Activated T-cell treated with anti-CD3 and anti-CD28 coated beads, Interleukin-2, amount 50 U/mL, for 1 hour (primary cell): ENCODE results near the gene ACACA.
"Not testable (repeated sequence)": the region's sequence is repeated elsewhere in the genome, so short reads cannot be mapped to it uniquely, and the experiment has no call there.

Source experiments
- DNase-seq: peaks from one replicate; pipeline ENCODE4 v3.0.0-alpha.2; 2020

ACACA gene

DNA sequence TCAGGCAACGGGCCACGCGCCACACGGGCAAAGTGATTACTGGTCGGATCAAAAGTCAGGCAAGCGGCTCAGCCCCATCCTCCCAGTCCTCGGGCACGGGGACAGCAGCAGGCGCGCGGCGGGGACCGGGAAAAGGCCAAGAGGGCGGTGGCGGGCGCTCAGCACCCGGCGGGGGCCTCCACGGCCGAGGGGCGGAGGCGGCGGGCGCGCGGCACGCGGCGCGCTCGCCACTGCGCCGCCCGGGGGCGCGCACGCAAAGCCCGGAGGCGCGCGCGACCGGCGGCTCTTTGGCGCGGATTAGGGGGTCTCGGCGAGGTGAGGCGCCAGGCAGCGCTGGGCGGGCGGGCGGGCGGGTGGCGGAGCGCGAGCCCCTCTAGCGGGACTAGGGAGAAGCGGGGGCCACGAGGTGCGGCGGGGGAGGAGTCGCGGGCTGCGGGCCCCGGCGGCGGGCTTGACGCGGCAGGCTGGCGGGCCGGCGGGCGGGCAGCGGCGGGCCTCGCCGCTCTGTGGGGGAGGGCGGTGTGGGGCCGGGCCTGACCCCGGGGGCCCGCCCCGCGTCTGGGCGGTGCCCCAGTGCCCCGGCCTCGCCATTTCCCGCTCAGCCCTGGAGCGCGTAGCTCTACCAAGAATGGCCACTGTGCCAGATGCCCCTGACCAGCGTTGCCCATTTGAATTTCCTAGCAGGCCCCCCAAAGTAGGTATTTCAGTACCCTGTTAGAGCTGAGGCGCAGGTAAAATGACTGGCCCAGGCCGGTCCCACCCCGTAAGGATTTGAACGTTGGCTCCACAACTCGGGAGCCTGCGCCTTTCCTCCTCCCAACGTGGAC, at the start of gene ACACA, which contains the start of gene TADA2A:
Gene ACACA, minus strand, starts transcription at position 202 of the 827 bp plus-strand sequence. CDS start 537 bp downstream, outside the sequence.
Gene TADA2A, plus strand, starts transcription at position 252 of the 827 bp plus-strand sequence. CDS start 4,480 bp downstream, outside the sequence.
- peak; percentile 78 for DNase-seq

DNA sequence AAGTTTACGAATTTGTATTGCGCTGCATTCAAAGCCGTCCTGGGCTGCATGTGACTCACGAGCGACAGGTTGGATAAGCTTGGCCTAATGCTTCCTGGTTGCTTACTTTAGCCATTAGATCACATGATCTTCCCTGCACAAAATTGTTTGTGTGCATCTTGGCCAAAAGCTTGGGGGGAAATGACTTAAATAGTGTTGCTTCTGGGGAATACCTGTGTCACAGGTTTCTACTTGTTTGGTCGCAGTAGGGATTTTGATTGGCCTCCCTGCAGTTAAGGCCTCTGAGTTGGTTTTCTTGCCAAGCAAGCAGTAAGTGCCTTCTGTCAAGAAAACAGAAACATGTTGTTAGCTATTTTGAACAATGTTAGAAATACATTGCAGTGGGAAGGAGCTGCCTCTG, 43.5 kb upstream of the ACACA start:
- DNase-seq = no peak

DNA sequence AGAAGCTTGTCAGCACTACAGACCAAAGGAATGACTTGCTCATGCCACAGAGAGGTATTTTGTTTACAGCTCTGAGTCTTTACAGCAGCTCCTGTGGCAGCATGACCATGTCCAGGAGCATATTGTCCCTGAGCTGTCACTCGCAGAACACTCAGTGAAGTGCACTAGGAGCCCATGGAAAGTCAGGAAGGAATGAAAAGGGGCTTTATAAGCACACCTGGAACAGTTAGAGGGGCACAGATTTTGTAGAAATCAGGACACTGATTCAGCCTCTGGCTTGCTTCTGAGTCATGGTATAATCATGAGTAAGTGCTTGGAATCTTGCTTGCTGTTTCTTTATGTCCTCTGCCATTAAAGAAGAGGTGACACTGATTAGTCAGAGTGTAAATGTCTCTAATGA, 41.0 kb upstream of the ACACA start:
- no peak for DNase-seq

DNA sequence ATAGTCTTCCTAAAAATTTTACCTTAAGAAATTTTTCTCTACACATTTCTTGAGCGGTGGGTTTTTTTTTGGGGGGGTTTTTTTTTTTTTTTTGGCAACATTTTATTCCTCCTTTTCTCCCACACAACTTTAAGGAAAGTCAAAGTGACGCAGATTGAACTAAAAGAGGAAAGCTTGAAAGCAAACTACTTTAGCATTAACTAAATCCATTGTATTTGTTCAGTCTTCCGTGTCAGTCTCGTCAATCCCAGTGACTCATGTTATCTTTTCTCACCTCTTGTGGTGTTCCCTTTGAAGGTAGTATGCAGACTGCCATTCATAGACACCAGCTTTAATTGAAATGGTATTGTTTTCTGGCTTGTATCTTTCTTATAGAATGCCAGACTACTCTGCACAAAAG, 39.4 kb upstream of the ACACA start:
- DNase-seq = no peak

DNA sequence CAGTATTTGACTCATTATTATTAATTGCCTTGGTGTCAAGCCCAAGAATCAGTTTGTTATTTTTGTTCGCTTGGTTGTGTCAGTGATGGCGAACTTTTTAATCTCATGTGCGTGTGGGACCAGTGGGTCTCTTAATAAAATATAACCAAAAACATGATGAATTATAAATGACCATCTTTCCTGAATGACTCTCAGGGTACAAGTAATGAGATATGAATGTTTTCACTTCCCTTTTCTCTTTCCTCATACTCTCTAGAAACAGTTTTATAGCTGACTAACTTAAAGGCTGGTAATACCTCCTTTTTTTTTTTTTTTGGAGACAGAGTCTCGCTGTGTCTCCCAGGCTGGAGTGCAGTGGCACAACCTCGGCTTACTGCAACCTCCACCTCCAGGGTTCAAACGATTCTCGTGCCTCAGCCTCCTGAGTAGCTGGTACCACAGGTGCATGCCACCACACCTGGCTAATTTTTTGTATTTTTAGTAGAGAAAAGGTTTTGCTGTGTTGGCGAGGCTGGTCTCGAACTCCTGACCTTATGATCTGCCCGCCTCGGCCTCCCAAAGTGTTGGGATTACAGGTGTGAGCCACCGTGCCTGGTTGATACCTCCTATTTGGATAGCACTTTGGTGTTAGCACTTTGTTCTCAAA, 34.9 kb upstream of the ACACA start:
- DNase-seq = not testable (repeated sequence)

DNA sequence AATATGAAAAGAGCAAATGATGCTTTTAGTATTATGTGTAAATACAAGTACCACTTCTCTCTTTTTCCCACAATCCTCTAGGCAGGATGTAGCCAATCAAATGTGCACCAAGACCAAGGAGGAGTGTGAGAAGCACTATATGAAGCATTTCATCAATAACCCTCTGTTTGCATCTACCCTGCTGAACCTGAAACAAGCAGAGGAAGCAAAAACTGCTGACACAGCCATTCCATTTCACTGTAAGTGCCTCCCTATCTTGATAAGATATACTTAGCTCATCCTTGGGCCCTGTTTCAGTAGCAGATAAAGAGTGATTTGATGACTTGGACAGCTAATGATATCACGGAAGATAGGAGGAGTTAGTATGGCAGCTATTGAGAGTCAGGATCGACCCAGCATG, 33.8 kb upstream of the ACACA start:
- DNase-seq = no peak

DNA sequence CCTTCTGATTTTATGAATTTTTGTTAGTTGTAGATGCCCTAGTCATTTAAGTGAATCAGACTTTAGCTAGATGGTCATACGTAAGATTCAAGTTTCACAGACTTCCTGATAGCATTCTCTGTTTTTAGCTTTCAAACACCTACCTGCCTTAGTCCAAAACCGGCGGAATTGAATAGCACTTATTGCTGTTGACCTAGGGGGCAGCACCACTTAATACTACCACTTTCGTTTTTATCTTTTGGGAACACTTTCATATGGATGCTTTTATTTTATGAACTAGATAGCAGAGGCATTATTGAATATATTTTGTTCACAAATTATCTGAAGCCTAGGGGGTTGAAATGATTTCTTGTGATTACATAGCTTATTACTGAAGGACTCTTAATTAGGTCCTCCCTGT, 31.5 kb upstream of the ACACA start:
- no peak for DNase-seq

DNA sequence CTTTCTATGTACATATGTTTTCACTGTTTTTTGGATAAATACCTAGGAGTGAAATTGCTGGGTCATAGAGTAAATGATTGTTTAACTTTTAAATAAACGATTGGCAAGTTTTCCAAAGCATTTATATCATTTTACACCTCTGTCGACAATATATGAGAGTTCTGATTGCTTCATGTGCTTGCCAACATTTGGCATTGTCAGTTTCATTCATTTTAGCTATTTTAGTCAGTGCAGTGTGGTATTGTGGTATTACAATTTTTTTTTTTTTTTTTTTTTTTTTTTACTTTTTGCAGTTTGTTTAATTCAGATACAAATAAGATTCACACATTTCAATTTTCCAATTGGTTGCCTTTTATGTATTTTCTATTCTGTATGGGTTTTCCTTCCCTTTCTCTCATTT, 26.0 kb upstream of the ACACA start:
- no peak for DNase-seq

DNA sequence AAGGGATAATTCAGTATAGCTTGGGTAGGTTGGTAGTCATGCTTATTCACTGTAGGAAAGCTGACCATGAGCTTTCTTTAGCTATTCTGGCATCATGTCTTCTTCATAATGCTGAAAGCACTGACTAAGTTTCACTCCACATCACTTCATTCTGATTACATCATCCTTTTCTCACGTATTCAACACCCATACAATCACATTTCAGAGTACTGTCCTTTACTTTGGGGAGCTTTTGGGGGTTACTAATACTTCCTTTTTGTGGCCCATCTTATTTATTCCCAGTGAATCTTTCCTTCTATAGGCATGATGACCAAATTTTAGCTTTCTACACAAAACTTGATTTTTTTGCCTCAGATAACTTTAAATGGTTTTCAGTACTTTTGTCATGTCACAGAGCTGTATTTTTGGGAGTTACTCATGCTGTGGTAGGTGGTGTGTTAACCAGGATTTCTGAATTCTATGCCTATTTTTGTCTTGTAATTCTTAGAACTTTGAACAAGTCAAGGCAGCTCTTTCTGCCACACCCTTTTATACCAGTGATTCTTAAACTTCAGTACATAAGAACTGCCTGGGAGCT, 23.5 kb upstream of the ACACA start:
- no peak for DNase-seq

DNA sequence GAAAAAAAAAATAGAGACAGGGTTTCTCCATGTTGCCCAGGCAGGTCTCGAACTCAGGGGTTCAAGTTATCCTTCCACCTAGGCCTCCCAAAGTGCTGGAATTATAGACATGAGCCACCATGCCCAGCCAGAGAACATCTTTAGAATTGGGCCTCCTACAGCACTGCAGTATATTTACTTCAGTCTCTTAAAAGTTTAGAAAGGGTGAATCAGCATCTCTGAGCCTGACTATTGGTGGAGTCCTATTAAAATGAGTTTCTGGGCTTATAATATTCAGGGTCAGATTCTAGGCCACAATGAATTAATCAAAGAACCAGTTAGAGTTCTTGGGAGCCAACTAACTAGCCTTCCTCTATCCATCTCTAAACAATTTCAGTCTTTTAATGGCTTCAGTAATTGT, 22.8 kb upstream of the ACACA start:
- DNase-seq = no peak

DNA sequence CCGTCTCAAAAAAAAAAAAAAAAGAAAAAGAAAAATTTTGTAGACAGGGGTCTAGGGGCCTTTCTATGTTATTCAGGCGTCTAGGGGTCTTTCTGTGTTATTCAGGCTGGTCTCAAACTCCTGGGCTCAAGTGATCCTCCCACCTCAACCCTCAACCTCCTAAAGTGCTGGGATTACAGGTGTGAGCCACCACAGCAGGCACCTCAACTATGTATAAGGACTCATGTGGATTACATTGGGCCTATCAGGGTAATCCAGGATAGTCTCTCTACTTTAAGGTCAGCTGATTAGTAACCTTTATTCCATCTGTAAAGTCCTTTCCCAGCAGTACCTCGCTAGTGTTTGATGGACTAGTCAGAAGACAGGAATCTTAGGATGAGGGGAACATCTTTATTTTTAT, 22.4 kb upstream of the ACACA start:
- DNase-seq = no peak

DNA sequence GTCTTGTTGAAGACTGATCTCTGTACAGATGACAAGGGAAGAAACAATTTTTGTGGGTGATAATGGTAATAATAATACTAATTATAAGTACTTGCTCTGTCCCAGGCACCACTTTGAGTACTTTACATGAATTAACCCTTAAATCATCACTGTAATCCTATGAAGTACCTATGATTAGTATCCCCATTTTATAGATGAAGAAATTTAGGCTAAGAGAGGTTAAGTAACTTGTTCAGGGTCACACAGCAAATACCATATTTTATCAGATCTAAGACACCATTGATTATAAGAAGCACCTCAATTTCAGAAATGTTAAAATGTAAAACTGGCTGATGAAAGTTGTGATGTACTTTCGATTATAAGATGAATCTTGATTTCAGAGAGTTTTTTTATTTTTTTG, 18.6 kb upstream of the ACACA start:
- DNase-seq = no peak

DNA sequence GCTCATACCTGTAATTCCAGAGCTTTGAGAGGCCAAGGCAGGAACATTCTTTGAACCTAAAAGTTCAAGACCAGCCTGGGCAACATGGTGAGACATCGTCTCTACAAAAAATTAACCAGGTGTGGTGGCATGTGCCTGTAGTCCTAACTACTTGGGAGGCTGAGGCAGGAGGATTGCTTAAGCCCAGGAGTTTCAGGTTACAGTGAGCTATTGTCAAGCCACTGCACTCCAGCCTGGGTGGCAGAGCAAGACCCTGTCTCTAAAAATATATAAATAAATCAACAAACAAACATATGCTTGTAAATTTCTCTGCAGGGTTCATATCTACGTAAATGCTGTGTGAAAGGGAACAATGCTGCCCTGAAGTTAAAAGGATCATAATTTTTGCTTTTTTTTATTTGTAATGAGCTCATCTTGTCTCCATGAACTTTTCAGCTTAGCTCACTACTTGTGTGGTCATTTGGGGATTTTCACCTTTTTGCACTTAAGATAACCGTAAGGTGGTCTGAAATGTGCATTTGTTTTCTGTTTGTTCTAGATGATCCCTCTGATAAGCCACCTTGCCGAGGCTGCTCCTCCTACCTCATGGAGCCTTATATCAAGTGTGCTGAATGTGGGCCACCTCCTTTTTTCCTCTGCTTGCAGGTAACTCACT, 16.5 kb upstream of the ACACA start:
- DNase-seq = no peak

DNA sequence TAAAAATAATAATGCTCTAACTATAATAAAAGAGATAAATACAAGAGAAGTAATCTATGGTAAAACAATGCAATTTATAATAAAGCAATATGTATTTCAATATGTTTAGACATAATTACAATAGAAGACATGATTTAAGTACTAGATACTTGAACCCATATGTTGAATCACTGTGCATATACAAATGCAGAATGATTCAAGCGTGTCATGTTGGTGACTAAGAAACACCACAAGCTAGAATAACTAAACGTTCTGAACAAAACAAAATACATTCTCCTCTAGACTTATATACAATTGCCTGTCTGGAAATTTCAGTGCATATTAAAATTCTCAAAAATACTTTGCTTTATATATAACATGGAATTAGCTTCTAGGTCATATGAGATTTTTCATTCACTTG, 11.2 kb upstream of the ACACA start:
- no peak for DNase-seq

DNA sequence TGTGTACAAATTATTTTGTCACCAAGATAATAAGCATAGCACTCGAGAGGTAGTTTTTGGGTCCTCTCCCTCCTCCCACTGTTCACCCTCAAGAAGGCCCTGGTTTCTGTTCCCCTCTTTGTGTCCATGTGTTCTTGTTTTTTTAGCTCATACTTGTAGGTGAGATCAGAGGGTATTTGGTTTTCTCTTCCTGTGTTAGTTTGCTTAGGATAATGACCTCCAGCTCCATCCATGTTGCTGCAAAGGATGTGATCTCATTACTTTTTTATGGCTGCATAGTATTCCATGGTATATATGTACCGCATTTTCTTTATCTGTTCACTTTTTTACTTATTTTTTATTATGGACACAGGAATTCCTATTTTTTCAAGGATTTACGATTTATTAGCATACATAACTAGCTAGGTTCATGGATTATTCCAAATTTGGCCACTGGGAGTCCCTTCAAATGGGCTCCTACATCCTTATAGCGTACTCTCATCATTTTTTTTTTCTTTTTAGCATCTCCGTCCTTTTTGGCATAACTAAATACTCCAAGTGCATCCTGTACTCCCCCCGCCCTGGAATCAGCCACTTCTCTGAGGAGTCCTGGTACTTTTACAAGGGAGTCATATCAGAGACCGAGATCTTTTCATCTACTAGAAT, 7.4 kb upstream of the ACACA start:
- DNase-seq = no peak

DNA sequence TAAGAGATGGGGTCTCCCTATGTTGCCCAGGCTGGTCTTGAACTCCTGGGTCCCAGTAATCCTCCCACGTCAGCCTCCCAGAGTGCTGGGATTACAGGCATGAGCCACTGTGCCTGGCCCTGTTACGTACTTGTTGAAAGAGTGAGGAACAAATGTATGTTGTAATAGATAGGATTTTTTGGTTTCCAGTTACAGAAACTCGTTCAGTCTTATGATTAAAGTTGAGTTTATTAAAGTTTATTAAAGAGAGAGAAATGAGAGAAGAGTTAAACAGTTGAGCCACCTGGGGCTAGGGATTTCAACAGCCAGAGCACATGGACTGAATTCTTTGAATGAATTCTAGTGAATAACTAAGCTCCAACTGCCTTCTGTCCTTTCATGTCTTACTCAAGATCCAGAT, 3.7 kb upstream of the ACACA start:
- no peak for DNase-seq

DNA sequence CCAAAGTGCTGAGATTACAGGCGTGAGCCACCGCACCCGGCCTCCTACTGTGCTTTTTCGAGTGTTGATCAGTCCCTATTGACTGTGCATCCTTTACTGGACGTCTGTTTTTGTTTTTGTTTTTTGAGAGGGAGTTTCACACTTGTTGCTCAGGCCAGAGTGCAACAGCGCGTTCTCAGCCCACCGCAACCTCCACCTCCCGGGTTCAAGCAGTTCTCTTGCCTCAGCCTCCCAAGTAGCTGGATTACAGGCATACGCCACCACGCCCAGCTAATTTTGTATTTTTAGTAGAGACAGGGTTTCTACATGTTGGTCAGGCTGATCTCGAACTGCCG, 1.5 kb upstream of the ACACA start:
- not testable (repeated sequence) for DNase-seq

DNA sequence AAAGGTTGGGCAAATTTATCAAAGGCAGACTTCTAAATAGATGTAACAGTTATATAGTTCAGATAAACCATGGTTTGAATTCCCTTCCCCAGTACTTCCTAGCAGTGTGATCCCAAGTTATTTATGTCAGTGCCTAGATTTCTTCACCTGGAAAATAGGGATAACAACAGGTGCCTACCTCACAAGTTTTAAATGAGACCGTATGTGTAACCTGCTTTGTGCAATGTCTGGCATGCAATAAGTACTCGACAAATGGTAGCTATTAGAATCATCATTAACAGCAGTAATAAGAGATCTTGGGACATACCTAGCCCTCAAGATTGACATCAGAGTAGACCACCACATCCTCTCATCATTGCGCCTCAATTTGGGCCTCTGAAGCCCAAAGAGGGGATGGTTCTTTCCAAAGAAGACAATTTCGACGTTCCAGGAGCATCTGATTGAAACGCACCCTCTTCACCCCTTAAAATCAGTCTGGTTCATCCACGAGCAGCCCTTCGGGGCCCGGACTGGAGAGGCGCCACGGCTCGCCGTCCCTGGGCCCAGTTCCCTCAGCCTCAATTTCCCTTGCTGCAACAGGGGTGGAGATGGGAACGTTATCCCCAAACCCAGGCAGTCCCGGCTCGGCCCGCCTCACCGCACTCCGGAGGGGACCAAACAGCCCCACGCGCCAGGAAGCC, 541 bp downstream of the ACACA start:
- DNase-seq = no peak

DNA sequence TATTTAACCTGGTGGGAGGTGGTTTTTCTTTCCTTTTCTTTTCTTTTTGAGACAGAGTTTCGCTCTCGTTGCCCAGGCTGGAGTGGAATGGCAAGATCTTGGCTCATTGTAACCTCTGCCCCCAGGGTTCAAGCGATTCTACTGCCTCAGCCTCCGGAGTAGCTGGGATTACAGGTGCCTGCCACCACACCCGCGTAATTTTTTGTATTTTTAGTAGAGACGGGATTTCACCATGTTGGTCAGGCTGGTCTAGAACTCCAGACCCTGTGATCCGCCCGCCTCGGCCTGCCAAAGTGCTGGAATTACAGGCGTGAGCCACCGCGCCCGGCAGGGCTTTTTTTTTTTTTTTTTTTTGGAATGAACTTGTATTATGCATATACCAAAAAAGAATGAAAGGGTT, 1.1 kb downstream of the ACACA start:
- DNase-seq = not testable (repeated sequence)

DNA sequence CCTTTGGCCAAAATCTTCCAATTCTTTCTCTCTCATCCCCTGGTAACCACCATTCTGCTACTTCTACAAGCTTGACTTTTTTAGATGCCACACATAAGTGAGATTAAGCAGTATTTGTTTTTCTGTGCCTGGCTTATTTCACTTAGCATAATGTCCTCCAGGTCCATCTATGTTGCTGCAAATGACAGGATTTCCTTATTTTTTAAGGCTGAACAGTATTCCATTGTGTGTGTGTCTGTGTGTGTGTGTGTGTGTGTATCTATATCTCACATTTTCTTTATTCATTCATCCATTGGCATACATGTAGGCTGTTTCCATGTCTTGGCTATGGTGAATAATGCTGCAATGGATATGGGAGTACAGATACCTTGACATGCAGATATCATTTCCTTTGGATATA, 6.1 kb downstream of the ACACA start:
- no peak for DNase-seq

DNA sequence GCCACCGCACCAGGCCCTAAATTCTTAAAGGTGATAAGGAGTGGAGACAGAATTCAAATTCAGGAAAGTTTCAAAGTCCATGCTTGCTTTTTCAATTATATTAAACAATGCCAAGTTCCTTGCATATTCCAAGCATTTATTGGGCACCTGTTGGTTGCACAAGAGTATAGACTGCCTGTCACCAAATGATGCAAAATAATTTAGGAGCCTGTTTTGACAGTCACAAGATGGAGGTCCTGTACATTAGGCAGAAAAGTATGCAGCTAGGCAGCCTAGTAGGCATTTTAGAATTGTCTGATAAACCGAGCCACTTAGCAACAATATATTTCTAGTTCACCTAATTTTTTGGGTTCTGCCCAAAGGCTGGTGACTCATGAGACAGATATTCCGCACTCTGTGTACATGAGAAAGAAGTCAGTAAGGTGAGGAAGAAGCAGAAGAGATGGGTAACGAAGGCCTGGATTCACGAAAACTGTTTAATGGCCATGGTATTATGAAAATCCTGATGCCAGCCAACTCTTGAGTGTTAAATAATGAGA, 7.3 kb downstream of the ACACA start:
- DNase-seq = no peak

DNA sequence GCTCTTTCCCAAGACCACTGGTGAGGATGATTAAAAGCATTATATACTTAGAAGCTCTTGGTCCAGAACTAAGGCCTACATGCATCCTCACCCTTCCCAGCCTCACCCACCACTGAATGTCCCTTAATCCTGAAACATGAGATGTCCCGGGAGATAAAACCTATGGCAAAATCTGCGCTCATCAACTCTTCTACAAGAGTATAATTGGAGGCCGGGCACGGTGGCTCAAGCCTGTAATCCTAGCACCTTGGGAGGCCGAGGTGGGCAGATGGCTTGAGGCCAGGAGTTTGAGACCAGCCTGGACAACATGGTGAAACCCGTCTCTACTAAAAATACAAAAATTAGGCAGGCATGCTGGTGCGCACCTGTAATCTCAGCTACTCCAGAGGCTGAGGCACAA, 13.3 kb downstream of the ACACA start:
- DNase-seq = no peak
